GM19193 (cell line): Measurements from ENCODE around the gene ACP3.

Experiments
- POLR2A ChIP-seq: IDR thresholded peaks from 4 replicates; pipeline ENCODE4 v1.6.1; 2011; ENCODE audit not compliant: insufficient read depth, insufficient read length; ENCODE audit errors: extremely low read depth

ACP3 gene

GRCh38 chr3:132351222-132351806 is 34.1 kb downstream of the ACP3 start:
- TF ChIP-seq POLR2A, result no peak

GRCh38 chr3:132352556-132353143 is 35.4 kb downstream of the ACP3 start:
- TF ChIP-seq POLR2A, result no peak

GRCh38 chr3:132354916-132355702 is 37.9 kb downstream of the ACP3 start:
- TF ChIP-seq POLR2A, result no peak

GRCh38 chr3:132356568-132356967 is 39.4 kb downstream of the ACP3 start:
- TF ChIP-seq POLR2A, result no peak

GRCh38 chr3:132360717-132361116 is 43.5 kb downstream of the ACP3 start:
- TF ChIP-seq POLR2A, result no peak

- TF ChIP-seq POLR2A, result no peak
Measured at GRCh38 chr3:132362329-132362728, 45.1 kb downstream of the ACP3 start.

GRCh38 chr3:132368515-132368914 is 51.3 kb downstream of the ACP3 start:
- TF ChIP-seq POLR2A, result no peak

- no peak for TF ChIP-seq POLR2A
Measured at GRCh38 chr3:132368962-132369361, 51.8 kb downstream of the ACP3 start.

- TF ChIP-seq POLR2A, result no peak
Measured at GRCh38 chr3:132378048-132378762, 61.0 kb downstream of the ACP3 start.

- TF ChIP-seq POLR2A, result no peak
Measured at GRCh38 chr3:132378846-132379245, 61.6 kb downstream of the ACP3 start.

- TF ChIP-seq POLR2A, result no peak
Measured at GRCh38 chr3:132380920-132381319, 63.7 kb downstream of the ACP3 start.

GRCh38 chr3:132381348-132381944 is 64.2 kb downstream of the ACP3 start:
- TF ChIP-seq POLR2A, result no peak

GRCh38 chr3:132382267-132382666 is 65.1 kb downstream of the ACP3 start:
- no peak for TF ChIP-seq POLR2A

- TF ChIP-seq POLR2A, result no peak
Measured at GRCh38 chr3:132382688-132383194, 65.5 kb downstream of the ACP3 start.

GRCh38 chr3:132386259-132386658 is 69.1 kb downstream of the ACP3 start:
- no peak for TF ChIP-seq POLR2A
